Mesenchymal stem cell (in vitro differentiated cells and primary cell): ENCODE results near the gene PHF23.

Experiments
- DNase-seq: peaks from one replicate; pipeline ENCODE4 v3.0.0-alpha.2; 2013
- H2AFZ ChIP-seq: one replicate; pipeline ENCODE4 v1.6.1; 2013; ENCODE audit warnings: low read depth, mild to moderate bottlenecking, control low read depth, inconsistent platforms, low read length, moderate library complexity
- H2AK5ac ChIP-seq: 2 replicates; pipeline ENCODE4 v1.6.1; 2013; ENCODE audit warnings: low read length, moderate library complexity, mild to moderate bottlenecking, inconsistent platforms; ENCODE audit not compliant: severe bottlenecking
- H2BK120ac ChIP-seq: one replicate; pipeline ENCODE4 v1.6.1; 2013; ENCODE audit warnings: low read depth, mild to moderate bottlenecking, inconsistent platforms, low read length, moderate library complexity
- H2BK12ac ChIP-seq, 2 experiments: one replicate each; pipeline ENCODE4 v1.6.1; 2013; ENCODE audit warnings: inconsistent platforms in 2 of 2, low read length in 2 of 2, mild to moderate bottlenecking in 2 of 2, moderate library complexity in 2 of 2, control low read depth in 1 of 2
- H2BK15ac ChIP-seq: one replicate; pipeline ENCODE4 v1.6.1; 2013; ENCODE audit warnings: mild to moderate bottlenecking, low read depth, inconsistent platforms; ENCODE audit not compliant: poor library complexity, severe bottlenecking
- H2BK5ac ChIP-seq: 2 replicates; pipeline ENCODE4 v1.6.1; 2013; ENCODE audit warnings: low read depth, mild to moderate bottlenecking, low read length, control low read depth, inconsistent platforms; ENCODE audit not compliant: poor library complexity, severe bottlenecking
- H3K14ac ChIP-seq, 2 experiments: one replicate each; pipeline ENCODE4 v1.6.1; 2013; ENCODE audit warnings: inconsistent platforms in 2 of 2, low read length in 2 of 2, control low read depth in 1 of 2, mild to moderate bottlenecking in 1 of 2, moderate library complexity in 1 of 2
- H3K18ac ChIP-seq, 2 experiments: one replicate each; pipeline ENCODE4 v1.6.1; 2013; ENCODE audit warnings: inconsistent platforms in 2 of 2, low read length in 2 of 2, control low read depth in 1 of 2, low read depth in 1 of 2, mild to moderate bottlenecking in 1 of 2
- H3K23ac ChIP-seq, 2 experiments: one replicate each; pipeline ENCODE4 v1.6.1; 2013; ENCODE audit warnings: inconsistent platforms in 2 of 2, low read length in 2 of 2, mild to moderate bottlenecking in 2 of 2, moderate library complexity in 2 of 2, control low read depth in 1 of 2
- H3K27ac ChIP-seq: 2 replicates; pipeline ENCODE4 v1.5.1; 2013; ENCODE audit warnings: mild to moderate bottlenecking, moderate library complexity, low read length, control low read depth, inconsistent platforms; ENCODE audit not compliant: poor library complexity, severe bottlenecking
- H3K27me3 ChIP-seq, 2 experiments: 2 replicates each; pipeline versions ENCODE4 v1.6.1 to v1.7.0; 2013; ENCODE audit warnings: low read length in 2 of 2, mild to moderate bottlenecking in 2 of 2, moderate library complexity in 2 of 2, control low read depth in 1 of 2, inconsistent platforms in 1 of 2; ENCODE audit not compliant: control insufficient read depth in 1 of 2, insufficient read depth in 1 of 2
- H3K36me3 ChIP-seq, 2 experiments: 2 replicates each; pipeline versions ENCODE4 v1.6.1 to v1.7.0; 2013; ENCODE audit warnings: low read length in 2 of 2, control low read depth in 1 of 2, inconsistent platforms in 1 of 2, low read depth in 1 of 2, mild to moderate bottlenecking in 1 of 2; ENCODE audit not compliant: insufficient read depth in 2 of 2, control insufficient read depth in 1 of 2
- H3K4ac ChIP-seq, 2 experiments: one replicate each; pipeline ENCODE4 v1.6.1; 2013; ENCODE audit warnings: inconsistent platforms in 2 of 2, low read length in 2 of 2, mild to moderate bottlenecking in 2 of 2, moderate library complexity in 2 of 2, control low read depth in 1 of 2, low read depth in 1 of 2
- H3K4me1 ChIP-seq: 2 replicates; pipeline ENCODE4 v1.6.1; 2013; ENCODE audit warnings: low read depth, low read length, control low read depth; ENCODE audit not compliant: control insufficient read depth, insufficient read depth
- H3K4me2 ChIP-seq: 2 replicates; pipeline ENCODE4 v1.6.1; 2013; ENCODE audit warnings: low read length, mild to moderate bottlenecking, inconsistent platforms; ENCODE audit not compliant: poor library complexity, severe bottlenecking
- H3K4me3 ChIP-seq, 2 experiments: 2 replicates each; pipeline versions ENCODE4 v1.5.1 to v1.7.0; 2013; ENCODE audit warnings: low read length in 2 of 2, mild to moderate bottlenecking in 2 of 2, control low read depth in 1 of 2, low read depth in 1 of 2; ENCODE audit not compliant: insufficient read depth in 1 of 2
- H3K79me1 ChIP-seq: replicated peaks from 2 replicates; pipeline ENCODE4 v1.6.1; 2013; ENCODE audit warnings: mild to moderate bottlenecking, control low read depth, low read length, inconsistent platforms; ENCODE audit not compliant: poor library complexity, severe bottlenecking
- H3K9ac ChIP-seq: 2 replicates; pipeline ENCODE4 v1.7.0; 2013; ENCODE audit warnings: mild to moderate bottlenecking, low read length, moderate library complexity
- H3K9me3 ChIP-seq: 2 replicates; pipeline ENCODE4 v1.7.0; 2013; ENCODE audit warnings: mild to moderate bottlenecking, low read length; ENCODE audit not compliant: control insufficient read depth
- H4K8ac ChIP-seq: one replicate; pipeline ENCODE4 v1.6.1; 2013; ENCODE audit warnings: inconsistent platforms, mild to moderate bottlenecking, low read length, moderate library complexity
- H4K91ac ChIP-seq: one replicate; pipeline ENCODE4 v1.6.1; 2013; ENCODE audit warnings: mild to moderate bottlenecking, low read length, inconsistent platforms
- WGBS: methylation state at CpG from one replicate; pipeline ENCODE4 v1.1.7; 2013; ENCODE audit warnings: mixed read lengths; 5-methylcytosine and 5-hydroxymethylcytosine counted together

Gene PHF23

GRCh38 chr17:7236808-7237207 lies 2.4 kb downstream of the PHF23 start:
- Histone ChIP-seq H2BK5ac (no peak overlapping the region), H3K4me1 (peaks cover 37% of the 10 kb centered on the region), H2BK12ac (no peak overlapping the region), H3K79me1 (peaks cover 6% of the 10 kb centered on the region), H2AK5ac (no peak overlapping the region), H3K9ac (peak overlapping the region; percentile 82), H4K91ac (no peak overlapping the region), H4K8ac (no peak overlapping the region), H3K4me3 (peak overlapping the region in 1 of 2 experiments; percentile 79), H3K9me3 (no peaks in the 10 kb centered on the region), H2BK15ac (no peak overlapping the region), H3K36me3 (peaks cover 34 to 44% of the 10 kb centered on the region in 2 experiments), H2AFZ (no peak overlapping the region), H3K27ac (peak overlapping the region; percentile 77), H3K27me3 (no peaks in the 10 kb centered on the region), H3K4me2 (peak overlapping the region; percentile 56), H2BK120ac (no peak overlapping the region), H3K4ac (no peak overlapping the region), H3K14ac (no peak overlapping the region), H3K18ac (no peak overlapping the region), H3K23ac (no peak overlapping the region)
- WGBS, result 94% methylated on average over 6 of the region's 6 CpGs
- no peak for DNase-seq

DNA sequence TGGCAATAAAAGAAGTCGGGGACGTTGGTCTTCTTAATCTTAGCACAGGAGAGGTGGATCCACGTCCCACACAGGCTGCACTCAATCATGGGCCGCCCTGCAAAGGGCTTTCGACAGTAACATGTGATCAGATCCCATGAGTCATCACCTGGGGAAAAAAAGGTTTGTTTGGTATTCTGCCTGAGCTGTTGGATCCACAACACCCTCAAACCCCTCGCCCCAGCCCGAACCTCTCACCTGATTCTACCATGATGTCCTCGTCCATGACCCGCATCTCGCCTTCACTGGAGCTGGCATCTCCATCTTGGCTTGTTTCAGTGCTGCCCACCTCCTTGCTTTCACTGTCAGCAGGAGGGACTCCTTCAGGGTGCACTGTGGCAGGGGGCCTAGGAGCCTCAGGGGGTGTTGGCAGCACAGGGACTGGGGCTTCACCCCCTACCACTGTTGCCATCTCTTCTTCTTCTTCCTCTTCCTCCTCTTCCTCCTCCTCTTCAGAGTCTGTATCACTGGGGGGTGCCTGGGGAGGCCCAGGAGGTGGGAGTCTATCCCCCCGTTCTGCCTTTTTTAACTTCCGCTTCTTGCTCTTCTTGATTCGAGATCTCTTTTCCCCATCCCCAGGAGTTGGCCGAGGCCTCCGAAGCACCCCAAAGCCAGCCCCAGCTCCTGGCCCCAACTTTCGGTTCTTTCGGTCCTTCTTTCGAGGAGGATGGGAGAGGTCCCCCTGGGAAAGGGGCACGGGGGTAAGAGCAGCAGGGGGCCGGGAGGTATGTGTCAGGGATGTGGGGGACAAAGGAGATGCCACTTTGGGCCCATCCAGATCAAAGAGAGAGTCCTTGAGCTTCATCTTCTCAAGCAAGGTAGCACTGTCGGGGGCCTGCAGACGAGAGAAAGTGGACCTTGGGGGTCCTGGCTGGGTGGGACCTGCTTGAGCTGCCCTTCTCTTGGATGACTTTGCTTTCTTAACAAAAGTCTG lies 3.3 kb downstream of the PHF23 start:
- H3K9ac ChIP-seq, result peak overlapping the region; percentile 100

GRCh38 chr17:7234083-7234951 lies 4.9 kb downstream of the PHF23 start, which contains the start of gene DVL2:
Gene DVL2 (minus strand): TSS chr17:7234517. CDS start chr17:7234262, 255 bp downstream.
- H3K9ac ChIP-seq, result peak within 1 kb of the TSS; percentile 100
- peak within 1 kb of the TSS; percentile 94 for H4K8ac ChIP-seq
- H3K14ac ChIP-seq, result peak within 1 kb of the TSS in 1 of 2 experiments; percentile 89
- H2BK12ac ChIP-seq, result peak within 1 kb of the TSS in 1 of 2 experiments; percentile 12
- H3K27me3 ChIP-seq, result no peaks in the 10 kb centered on the region
- peak within 1 kb of the TSS; percentile 48 for H2AK5ac ChIP-seq
- H3K36me3 ChIP-seq, result peaks cover 39 to 42% of the 10 kb centered on the region in 2 experiments
- H3K18ac ChIP-seq, result peak within 1 kb of the TSS; percentile 91 to 93
- H2BK15ac ChIP-seq, result peak within 1 kb of the TSS; percentile 85
- peaks cover 28% of the 10 kb centered on the region for H3K4me1 ChIP-seq
- H3K9me3 ChIP-seq, result no peaks in the 10 kb centered on the region
- no peak within 1 kb of the TSS for H2AFZ ChIP-seq
- peak; percentile 95 for DNase-seq
- peak within 1 kb of the TSS; percentile 68 to 99 for H3K4me3 ChIP-seq
- peak within 1 kb of the TSS; percentile 84 for H2BK120ac ChIP-seq
- H3K27ac ChIP-seq, result peak within 1 kb of the TSS; percentile 90
- H3K4me2 ChIP-seq, result peak within 1 kb of the TSS; percentile 83
- WGBS, result under 1% methylated on average over 49 of the region's 72 CpGs
- peaks cover 11% of the 10 kb centered on the region for H3K79me1 ChIP-seq
- H4K91ac ChIP-seq, result peak within 1 kb of the TSS; percentile 85
- peak within 1 kb of the TSS in 1 of 2 experiments; percentile 34 for H3K23ac ChIP-seq
- H3K4ac ChIP-seq, result peak within 1 kb of the TSS; percentile 35 to 91
- H2BK5ac ChIP-seq, result peak within 1 kb of the TSS; percentile 53

More for the DNA sequence above, 3.3 kb downstream of the PHF23 start:
- H3K14ac ChIP-seq, result no peak overlapping the region
- H2BK12ac ChIP-seq, result peak overlapping the region in 1 of 2 experiments; percentile 15
- DNase-seq, result peak; percentile 65
- H3K79me1 ChIP-seq, result peaks cover 6% of the 10 kb centered on the region
- no peak overlapping the region for H2BK120ac ChIP-seq
- H2AFZ ChIP-seq, result no peak overlapping the region
- no peak overlapping the region for H2BK5ac ChIP-seq
- H4K8ac ChIP-seq, result no peak overlapping the region
- peak overlapping the region in 1 of 2 experiments; percentile 99 for H3K4me3 ChIP-seq
- no peak overlapping the region for H2BK15ac ChIP-seq
- peak overlapping the region in 1 of 2 experiments; percentile 23 for H3K23ac ChIP-seq
- H3K27ac ChIP-seq, result peak overlapping the region; percentile 24
- H3K4me1 ChIP-seq, result peaks cover 37% of the 10 kb centered on the region
- H4K91ac ChIP-seq, result no peak overlapping the region
- H3K4me2 ChIP-seq, result peak overlapping the region; percentile 15
- H3K27me3 ChIP-seq, result no peaks in the 10 kb centered on the region
- no peaks in the 10 kb centered on the region for H3K9me3 ChIP-seq
- peak overlapping the region in 1 of 2 experiments; percentile 50 for H3K18ac ChIP-seq
- WGBS, result 86% methylated on average over 20 of the region's 22 CpGs
- no peak overlapping the region for H2AK5ac ChIP-seq
- H3K4ac ChIP-seq, result no peak overlapping the region
- H3K36me3 ChIP-seq, result peaks cover 34 to 40% of the 10 kb centered on the region in 2 experiments
